HepG2 (cell line): ENCODE results near the gene DCAF7. TPM values are rescaled to one million over a fixed set of nuclear protein-coding genes. Genes with fewer than 3 reads are reported as not detected.

ENCODE experiments used
- BRF2 ChIP-seq: sonication (generic); formaldehyde crosslinking; IDR thresholded peaks from 2 replicates; pipeline ENCODE4 v1.8.1; 2022; ENCODE audit warnings: mild to moderate bottlenecking, missing genetic modification reagents
- KDM1A ChIP-seq: IDR thresholded peaks from 2 replicates; pipeline ENCODE4 v1.6.1; 2016; ENCODE audit warnings: missing compliant biosample characterization
- KLF9 ChIP-seq: IDR thresholded peaks from 2 replicates; pipeline ENCODE4 v1.6.1; 2016; ENCODE audit warnings: low read depth
- MYNN ChIP-seq: sonication (generic); formaldehyde crosslinking; IDR thresholded peaks from 2 replicates; pipeline ENCODE4 v1.4.0; 2020; ENCODE audit warnings: mild to moderate bottlenecking, low read depth, missing genetic modification reagents
- PAXIP1 ChIP-seq: sonication (generic); formaldehyde crosslinking; conservative IDR thresholded peaks from 2 replicates; pipeline ENCODE4 v1.4.0; 2020; ENCODE audit warnings: mild to moderate bottlenecking, missing genetic modification reagents, moderate library complexity
- RFX5 ChIP-seq: IDR thresholded peaks from 2 replicates; pipeline ENCODE4 v1.6.1; 2011; ENCODE audit warnings: low read depth, low read length, improper control_type of control experiment
- TGIF2 ChIP-seq: IDR thresholded peaks from 2 replicates; pipeline ENCODE4 v1.6.1; 2016; ENCODE audit warnings: control low read depth, missing compliant biosample characterization
- ZBTB21 ChIP-seq: sonication (generic); formaldehyde crosslinking; IDR thresholded peaks from 2 replicates; pipeline ENCODE4 v1.4.0; 2020; ENCODE audit warnings: missing genetic modification reagents
- ZBTB33 ChIP-seq: sonication (generic); formaldehyde crosslinking; IDR thresholded peaks from 2 replicates; pipeline ENCODE4 v1.4.0; 2020; ENCODE audit warnings: missing genetic modification reagents
- ZFP1 ChIP-seq: IDR thresholded peaks from 2 replicates; pipeline ENCODE4 v1.6.1; 2016
- ZNF296 ChIP-seq: sonication (generic); formaldehyde crosslinking; conservative IDR thresholded peaks from 2 replicates; pipeline ENCODE4 v1.5.0; 2020; ENCODE audit warnings: mild to moderate bottlenecking, missing genetic modification reagents
- ZNF367 ChIP-seq: sonication (generic); formaldehyde crosslinking; IDR thresholded peaks from 2 replicates; pipeline ENCODE4 v1.4.0; 2020; ENCODE audit warnings: missing genetic modification reagents, borderline replicate concordance
- ZNF557 ChIP-seq: sonication (generic); formaldehyde crosslinking; IDR thresholded peaks from 2 replicates; pipeline ENCODE4 v1.4.0; 2020; ENCODE audit warnings: missing genetic modification reagents
- polyA plus RNA-seq, 8 experiments: library from polyadenylated mRNA; depleted of rRNA in 3 of 8; stranded (reverse) in 7 of 8; unstranded in 1 of 8; fragments of >200 nt; fragmentation: Illumina TruSeq in 4 of 8; extraction: Trizol in 4 of 8; gene quantifications; 2 replicates each; pipeline versions ENCODE4 v1.2.1 to v1.2.3, GENCODE V29; 2011 to 2016; ENCODE audit warnings: low read depth in 4 of 8, missing spikeins in 1 of 8, mixed read lengths in 1 of 8; ENCODE audit not compliant: insufficient read depth in 1 of 8
- total RNA-seq, 5 experiments: library from RNA; depleted of rRNA; stranded (reverse); fragments of >200 nt; fragmentation: Illumina TruSeq; extraction: Trizol; gene quantifications; 2 replicates each; pipeline ENCODE4 v1.2.3, GENCODE V29; 2016; ENCODE audit warnings: low read depth in 1 of 5
- TF ChIP-seq, protein P1 (sequence below): sonication (generic); formaldehyde crosslinking; IDR thresholded peaks from 2 replicates; pipeline ENCODE4 v1.8.0; 2022; ENCODE audit warnings: mild to moderate bottlenecking, missing genetic modification reagents; ENCODE audit not compliant: insufficient replicate concordance
- TF ChIP-seq, protein P2 (sequence below): sonication (generic); formaldehyde crosslinking; IDR thresholded peaks from 2 replicates; pipeline ENCODE4 v1.4.0; 2020; ENCODE audit warnings: mild to moderate bottlenecking, missing genetic modification reagents, borderline replicate concordance

The DCAF7 gene
- total and polyA plus RNA-seq, 2 of the 13 experiments (the other 11 are each of a cell fraction or from before 2014, with no cell fraction given): 55.2 to 73.4 TPM

- TF ChIP-seq ZBTB33 (CRISPR knock-in tag) (no peak), MYNN (CRISPR knock-in tag) (no peak), KDM1A (CRISPR knock-in tag) (peak; percentile 91), ZNF557 (CRISPR knock-in tag) (no peak), PAXIP1 (CRISPR knock-in tag) (peak; percentile 99), ZFP1 (CRISPR knock-in tag) (peak; percentile 75; the same call in 1 of the 2 replicates), ZBTB21 (CRISPR knock-in tag) (no peak), RFX5 (peak; percentile 8; the same call in 1 of the 2 replicates), BRF2 (0 out of 2 replicates have a peak, but pooled peaks have one; percentile 22), ZNF367 (CRISPR knock-in tag) (no peak), TGIF2 (CRISPR knock-in tag) (peak; percentile 53; the same call in 1 of the 2 replicates), ZNF296 (CRISPR knock-in tag) (peak; percentile 83; the same call in 1 of the 2 replicates), KLF9 (CRISPR knock-in tag) (no peak)
- TF ChIP-seq, protein P1, sequence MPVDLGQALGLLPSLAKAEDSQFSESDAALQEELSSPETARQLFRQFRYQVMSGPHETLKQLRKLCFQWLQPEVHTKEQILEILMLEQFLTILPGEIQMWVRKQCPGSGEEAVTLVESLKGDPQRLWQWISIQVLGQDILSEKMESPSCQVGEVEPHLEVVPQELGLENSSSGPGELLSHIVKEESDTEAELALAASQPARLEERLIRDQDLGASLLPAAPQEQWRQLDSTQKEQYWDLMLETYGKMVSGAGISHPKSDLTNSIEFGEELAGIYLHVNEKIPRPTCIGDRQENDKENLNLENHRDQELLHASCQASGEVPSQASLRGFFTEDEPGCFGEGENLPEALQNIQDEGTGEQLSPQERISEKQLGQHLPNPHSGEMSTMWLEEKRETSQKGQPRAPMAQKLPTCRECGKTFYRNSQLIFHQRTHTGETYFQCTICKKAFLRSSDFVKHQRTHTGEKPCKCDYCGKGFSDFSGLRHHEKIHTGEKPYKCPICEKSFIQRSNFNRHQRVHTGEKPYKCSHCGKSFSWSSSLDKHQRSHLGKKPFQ (CRISPR knock-in tag): no peak
- TF ChIP-seq, protein P2, sequence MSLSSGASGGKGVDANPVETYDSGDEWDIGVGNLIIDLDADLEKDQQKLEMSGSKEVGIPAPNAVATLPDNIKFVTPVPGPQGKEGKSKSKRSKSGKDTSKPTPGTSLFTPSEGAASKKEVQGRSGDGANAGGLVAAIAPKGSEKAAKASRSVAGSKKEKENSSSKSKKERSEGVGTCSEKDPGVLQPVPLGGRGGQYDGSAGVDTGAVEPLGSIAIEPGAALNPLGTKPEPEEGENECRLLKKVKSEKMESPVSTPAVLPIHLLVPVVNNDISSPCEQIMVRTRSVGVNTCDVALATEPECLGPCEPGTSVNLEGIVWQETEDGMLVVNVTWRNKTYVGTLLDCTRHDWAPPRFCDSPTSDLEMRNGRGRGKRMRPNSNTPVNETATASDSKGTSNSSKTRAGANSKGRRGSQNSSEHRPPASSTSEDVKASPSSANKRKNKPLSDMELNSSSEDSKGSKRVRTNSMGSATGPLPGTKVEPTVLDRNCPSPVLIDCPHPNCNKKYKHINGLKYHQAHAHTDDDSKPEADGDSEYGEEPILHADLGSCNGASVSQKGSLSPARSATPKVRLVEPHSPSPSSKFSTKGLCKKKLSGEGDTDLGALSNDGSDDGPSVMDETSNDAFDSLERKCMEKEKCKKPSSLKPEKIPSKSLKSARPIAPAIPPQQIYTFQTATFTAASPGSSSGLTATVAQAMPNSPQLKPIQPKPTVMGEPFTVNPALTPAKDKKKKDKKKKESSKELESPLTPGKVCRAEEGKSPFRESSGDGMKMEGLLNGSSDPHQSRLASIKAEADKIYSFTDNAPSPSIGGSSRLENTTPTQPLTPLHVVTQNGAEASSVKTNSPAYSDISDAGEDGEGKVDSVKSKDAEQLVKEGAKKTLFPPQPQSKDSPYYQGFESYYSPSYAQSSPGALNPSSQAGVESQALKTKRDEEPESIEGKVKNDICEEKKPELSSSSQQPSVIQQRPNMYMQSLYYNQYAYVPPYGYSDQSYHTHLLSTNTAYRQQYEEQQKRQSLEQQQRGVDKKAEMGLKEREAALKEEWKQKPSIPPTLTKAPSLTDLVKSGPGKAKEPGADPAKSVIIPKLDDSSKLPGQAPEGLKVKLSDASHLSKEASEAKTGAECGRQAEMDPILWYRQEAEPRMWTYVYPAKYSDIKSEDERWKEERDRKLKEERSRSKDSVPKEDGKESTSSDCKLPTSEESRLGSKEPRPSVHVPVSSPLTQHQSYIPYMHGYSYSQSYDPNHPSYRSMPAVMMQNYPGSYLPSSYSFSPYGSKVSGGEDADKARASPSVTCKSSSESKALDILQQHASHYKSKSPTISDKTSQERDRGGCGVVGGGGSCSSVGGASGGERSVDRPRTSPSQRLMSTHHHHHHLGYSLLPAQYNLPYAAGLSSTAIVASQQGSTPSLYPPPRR (CRISPR knock-in tag): peak; percentile 92
Observed at GRCh38 chr17:63531022-63531965, 19.0 kb upstream of the DCAF7 start (continued).
